SK-N-MC (cell line): ENCODE results near the gene IFTAP.

Source experiments
- EZH2 ChIP-seq: fragments of 200-600 bp; sonication (generic); IDR thresholded peaks from one replicate; pipeline ENCODE4 v1.6.1; 2017; ENCODE audit warnings: antibody characterized with exemption
- FOXP2 ChIP-seq: optimal IDR thresholded peaks from 2 replicates; pipeline ENCODE3; 2011; ENCODE audit warnings: mild to moderate bottlenecking, moderate library complexity; ENCODE audit not compliant: insufficient read depth; ENCODE audit errors: extremely low read length, control extremely low read depth
- POLR2AphosphoS5 ChIP-seq: IDR thresholded peaks from 2 replicates; pipeline ENCODE4 v1.6.1; 2012; ENCODE audit warnings: mild to moderate bottlenecking, low read depth, low read length, borderline replicate concordance

DNA sequence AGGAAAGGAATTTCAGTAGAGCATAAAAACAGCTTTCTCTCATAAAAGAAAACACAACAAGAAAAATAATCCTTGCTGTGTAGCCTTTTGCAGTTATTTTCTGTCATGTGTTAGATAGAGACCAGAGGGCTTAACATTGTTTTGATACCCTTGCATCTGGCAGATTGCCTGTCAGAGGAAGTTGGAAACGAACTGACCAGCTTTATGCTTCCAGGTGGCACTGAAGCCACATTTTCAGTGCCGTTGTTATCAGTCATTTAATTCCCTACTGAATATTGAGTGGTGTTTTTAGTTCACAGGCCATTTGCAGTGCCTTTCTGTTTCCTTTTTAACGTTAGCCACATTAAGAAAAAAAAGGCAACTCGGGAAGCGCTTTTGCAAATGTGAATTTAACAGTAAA is 25.2 kb downstream of the IFTAP start:
- TF ChIP-seq EZH2: no peak
- no peak for TF ChIP-seq FOXP2
- no peak for TF ChIP-seq POLR2AphosphoS5
